CD4-positive, CD25-positive, alpha-beta regulatory T cell (primary cell): ENCODE results near the gene C1orf21. TPM values are rescaled to one million over a fixed set of nuclear protein-coding genes. Genes with fewer than 3 reads are reported as not detected.

Experiments used
- ATAC-seq, 2 donors: fragments of 150-1000 bp; cut with Tn5 transposase; one replicate each; pipeline ENCODE4 v1.10.0; 2021; ENCODE audit warnings: low read depth in 2 of 2, moderate number of reproducible peaks in 2 of 2, moderate library complexity in 1 of 2
- DNase-seq, 3 donors: peaks; one replicate each; pipeline versions ENCODE4 v3.0.0 to v3.0.0-alpha.2; 2012 to 2022; ENCODE audit warnings: mixed read lengths in 1 of 3
- H3K27ac ChIP-seq: one replicate; pipeline ENCODE4 v1.7.0; 2013; ENCODE audit warnings: mild to moderate bottlenecking, low read length; ENCODE audit not compliant: insufficient read depth, poor library complexity, severe bottlenecking
- H3K27me3 ChIP-seq: one replicate; pipeline ENCODE4 v1.7.0; 2013; ENCODE audit warnings: low read length; ENCODE audit not compliant: control insufficient read depth, insufficient read depth
- H3K36me3 ChIP-seq: one replicate; pipeline ENCODE4 v1.7.0; 2013; ENCODE audit warnings: mild to moderate bottlenecking, low read length, moderate library complexity; ENCODE audit not compliant: control insufficient read depth, insufficient read depth
- H3K4me1 ChIP-seq: 2 replicates; pipeline ENCODE4 v1.7.0; 2013; ENCODE audit warnings: mild to moderate bottlenecking, low read length; ENCODE audit not compliant: insufficient read depth, control insufficient read depth, poor library complexity, severe bottlenecking
- H3K4me3 ChIP-seq: one replicate; pipeline ENCODE4 v1.7.0; 2013; ENCODE audit warnings: low read depth, mild to moderate bottlenecking, low read length, moderate library complexity
- H3K9me3 ChIP-seq, 2 experiments: 1 replicate in 1 of 2; 2 replicates in 1 of 2; pipeline ENCODE4 v1.7.0; 2013; ENCODE audit warnings: low read length in 2 of 2, mild to moderate bottlenecking in 1 of 2, moderate library complexity in 1 of 2; ENCODE audit not compliant: control insufficient read depth in 2 of 2
- H3K27ac Mint-ChIP-seq, 3 donors: one replicate each; pipeline ENCODE4 v1.8.0; 2020 to 2022; ENCODE audit warnings: mild to moderate bottlenecking in 3 of 3, mixed read lengths in 3 of 3, moderate library complexity in 2 of 3
- H3K27me3 Mint-ChIP-seq: one replicate; pipeline ENCODE4 v1.8.0; 2022; ENCODE audit warnings: mild to moderate bottlenecking, mixed read lengths
- H3K36me3 Mint-ChIP-seq: one replicate; pipeline ENCODE4 v1.8.0; 2020; ENCODE audit warnings: mixed read lengths
- H3K4me1 Mint-ChIP-seq, 4 donors: one replicate each; pipeline ENCODE4 v1.8.0; 2020 to 2022; ENCODE audit warnings: mixed read lengths in 4 of 4, mild to moderate bottlenecking in 1 of 4
- H3K4me3 Mint-ChIP-seq, 4 donors: one replicate each; pipeline ENCODE4 v1.8.0; 2020 to 2022; ENCODE audit warnings: mild to moderate bottlenecking in 4 of 4, mixed read lengths in 4 of 4, moderate library complexity in 3 of 4
- H3K9me3 Mint-ChIP-seq, 7 donors: one replicate each; pipeline ENCODE4 v1.8.0; 2020 to 2022; ENCODE audit warnings: mixed read lengths in 7 of 7, mild to moderate bottlenecking in 3 of 7, moderate library complexity in 2 of 7
- polyA plus RNA-seq, 4 donors: library from polyadenylated mRNA; unstranded; fragments of 300-500 nt; fragmentation: Illumina TruSeq; gene quantifications; one replicate each; pipeline ENCODE4 v1.2.3, GENCODE V29; 2021
- total RNA-seq: library from RNA; stranded (reverse); gene quantifications from one replicate; pipeline ENCODE4 v1.2.3, GENCODE V29; 2022

The C1orf21 gene
- total and polyA plus RNA-seq, 5 donors from 2014 or later, result 0.05 to 0.59 TPM; not detected in 3

DNA sequence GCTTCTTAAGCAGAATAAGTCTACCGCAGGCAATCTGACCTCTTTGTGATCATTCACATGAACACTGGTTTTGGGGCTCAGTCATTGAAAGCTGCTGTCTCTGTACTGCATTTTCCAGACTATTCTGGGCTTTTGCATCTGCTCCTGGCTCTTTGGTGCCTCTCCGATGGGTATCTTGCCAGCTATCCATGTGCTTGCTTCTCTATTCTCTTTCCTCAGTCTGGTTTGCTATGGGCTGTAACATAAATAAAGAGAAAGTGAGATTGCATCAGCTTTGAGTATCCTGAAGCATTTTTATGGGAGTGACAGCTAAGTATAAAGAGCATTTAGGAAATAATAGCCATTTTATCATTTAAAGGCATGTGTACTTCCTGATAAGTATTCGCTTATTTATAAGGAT lies 70.7 kb downstream of the C1orf21 start:
- no peak for DNase-seq
- Histone ChIP-seq H3K4me3 (no peak overlapping the region), H3K4me1 (no peaks in the 10 kb centered on the region), H3K27ac (no peak overlapping the region), H3K27me3 (peaks cover 3% of the 10 kb centered on the region), H3K36me3 (no peaks in the 10 kb centered on the region), H3K9me3 (no peaks in the 10 kb centered on the region)
- Mint-ChIP-seq H3K27me3 (peaks cover 13% of the 10 kb centered on the region), H3K4me1 (no peaks in the 10 kb centered on the region), H3K9me3 (no peaks in the 10 kb centered on the region), H3K27ac (no peak overlapping the region), H3K4me3 (no peak overlapping the region), H3K36me3 (no peaks in the 10 kb centered on the region)
- ATAC-seq, result no peak

DNA sequence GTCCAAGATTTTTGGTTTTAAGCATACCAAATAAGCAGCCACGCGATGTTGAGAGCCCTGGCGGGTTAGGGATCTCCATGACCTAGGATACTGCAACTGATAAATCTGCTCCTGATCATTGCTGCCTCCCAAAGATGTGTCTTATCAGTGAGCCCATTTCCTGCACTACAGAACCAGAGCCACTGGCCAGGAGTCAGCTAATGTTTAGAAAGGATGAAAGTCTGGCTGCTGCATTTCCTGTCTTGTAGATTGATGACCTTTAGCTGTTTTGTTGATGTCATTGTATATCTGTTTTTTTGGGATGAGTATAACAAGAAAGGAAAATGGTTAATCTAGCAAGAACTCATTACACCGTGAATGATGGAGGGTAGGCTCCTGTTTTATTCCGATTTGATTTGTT lies 74.5 kb downstream of the C1orf21 start:
- Histone ChIP-seq H3K4me1 (no peaks in the 10 kb centered on the region), H3K9me3 (no peaks in the 10 kb centered on the region), H3K27me3 (peaks cover 3% of the 10 kb centered on the region), H3K27ac (no peak overlapping the region), H3K36me3 (no peaks in the 10 kb centered on the region), H3K4me3 (no peak overlapping the region)
- Mint-ChIP-seq H3K27me3 (peaks cover 15% of the 10 kb centered on the region), H3K9me3 (no peaks in the 10 kb centered on the region), H3K4me1 (no peaks in the 10 kb centered on the region), H3K4me3 (no peak overlapping the region), H3K27ac (no peak overlapping the region), H3K36me3 (no peaks in the 10 kb centered on the region)
- ATAC-seq, result no peak
- no peak for DNase-seq

DNA sequence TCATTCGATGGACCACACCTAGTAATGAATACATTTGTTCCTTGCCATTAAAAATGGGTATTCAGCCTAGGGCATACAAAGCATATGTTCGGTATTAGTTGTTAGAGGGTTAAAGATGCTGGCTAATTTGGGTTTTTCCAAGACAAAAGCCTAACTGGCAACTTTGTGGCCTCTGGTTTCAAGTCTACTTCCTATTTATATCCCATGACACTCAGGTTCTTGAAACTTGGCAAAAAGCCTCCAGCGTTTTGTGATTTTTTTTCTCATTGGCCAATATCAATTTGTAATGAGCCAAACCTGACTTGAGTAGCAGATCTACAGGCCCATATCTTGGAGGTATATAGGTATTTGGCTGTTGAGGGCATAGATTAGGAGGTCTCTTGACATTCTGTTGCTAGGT lies 75.3 kb downstream of the C1orf21 start:
- H3K27ac ChIP-seq, result no peak overlapping the region

DNA sequence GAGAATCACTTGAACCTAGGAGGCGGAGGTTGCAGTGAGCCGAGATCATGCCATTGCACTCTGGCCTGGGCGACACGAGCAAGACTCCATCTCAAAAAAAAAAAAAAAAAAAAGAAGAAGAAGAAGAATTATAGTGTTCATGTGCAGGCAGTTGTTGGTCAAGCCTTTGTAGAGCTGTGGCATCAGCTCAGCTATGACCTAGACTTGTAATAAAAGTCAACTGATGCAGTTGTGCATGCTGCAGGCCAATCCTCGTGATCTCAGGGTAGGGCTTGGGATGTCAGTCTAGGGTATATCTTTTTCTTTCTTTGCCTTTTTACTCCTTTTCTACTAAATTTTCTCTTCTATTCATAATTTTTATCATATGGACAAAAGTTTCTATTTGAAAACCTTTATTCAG lies 76.2 kb downstream of the C1orf21 start:
- H3K36me3 Mint-ChIP-seq, result no peaks in the 10 kb centered on the region
- peaks cover 19% of the 10 kb centered on the region for H3K27me3 Mint-ChIP-seq
- no peaks in the 10 kb centered on the region for H3K4me1 Mint-ChIP-seq
- H3K4me3 Mint-ChIP-seq, result no peak overlapping the region
- Histone ChIP-seq H3K4me1 (no peaks in the 10 kb centered on the region), H3K9me3 (no peaks in the 10 kb centered on the region), H3K4me3 (no peak overlapping the region), H3K27me3 (peaks cover 5% of the 10 kb centered on the region), H3K27ac (no peak overlapping the region), H3K36me3 (no peaks in the 10 kb centered on the region)
- ATAC-seq, result no peak
- no peak for DNase-seq
- H3K9me3 Mint-ChIP-seq, result no peaks in the 10 kb centered on the region
- H3K27ac Mint-ChIP-seq, result no peak overlapping the region

More for the DNA sequence above, 75.3 kb downstream of the C1orf21 start:
- no peaks in the 10 kb centered on the region for H3K9me3 ChIP-seq
- Mint-ChIP-seq H3K9me3 (no peaks in the 10 kb centered on the region), H3K4me3 (no peak overlapping the region), H3K27me3 (peaks cover 18% of the 10 kb centered on the region), H3K27ac (no peak overlapping the region), H3K36me3 (no peaks in the 10 kb centered on the region), H3K4me1 (no peaks in the 10 kb centered on the region)
- no peaks in the 10 kb centered on the region for H3K4me1 ChIP-seq
- DNase-seq (no peak), ATAC-seq (no peak)
- H3K4me3 ChIP-seq, result no peak overlapping the region
- no peaks in the 10 kb centered on the region for H3K36me3 ChIP-seq
- peaks cover 4% of the 10 kb centered on the region for H3K27me3 ChIP-seq

DNA sequence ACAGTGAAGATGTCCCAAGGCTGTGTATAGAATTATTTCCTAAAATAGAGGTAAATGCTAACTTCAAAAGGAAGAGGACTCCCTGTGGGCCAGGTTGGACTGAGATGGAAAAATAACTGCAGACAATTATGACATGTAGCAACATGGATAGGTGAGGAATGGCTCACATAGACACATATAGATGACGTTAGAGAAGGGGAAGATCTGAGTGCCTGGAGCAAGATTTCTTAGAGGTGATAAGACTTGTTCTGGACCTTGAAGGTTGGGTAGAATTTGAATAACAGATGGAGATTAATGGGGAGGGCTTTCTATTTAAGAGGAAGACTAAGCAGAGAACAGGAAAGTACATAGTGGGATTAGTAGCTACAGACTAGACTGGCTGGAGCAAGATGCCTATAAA lies 76.9 kb downstream of the C1orf21 start:
- no peaks in the 10 kb centered on the region for H3K9me3 Mint-ChIP-seq
- H3K27ac Mint-ChIP-seq, result no peak overlapping the region
- ATAC-seq (no peak), DNase-seq (no peak)
- H3K4me3 Mint-ChIP-seq, result no peak overlapping the region
- no peaks in the 10 kb centered on the region for H3K4me1 Mint-ChIP-seq
- H3K36me3 Mint-ChIP-seq, result no peaks in the 10 kb centered on the region
- H3K27me3 Mint-ChIP-seq, result peaks cover 15% of the 10 kb centered on the region
- Histone ChIP-seq H3K27me3 (peaks cover 5% of the 10 kb centered on the region), H3K36me3 (no peaks in the 10 kb centered on the region), H3K27ac (no peak overlapping the region), H3K9me3 (no peaks in the 10 kb centered on the region), H3K4me3 (no peak overlapping the region), H3K4me1 (no peaks in the 10 kb centered on the region)

DNA sequence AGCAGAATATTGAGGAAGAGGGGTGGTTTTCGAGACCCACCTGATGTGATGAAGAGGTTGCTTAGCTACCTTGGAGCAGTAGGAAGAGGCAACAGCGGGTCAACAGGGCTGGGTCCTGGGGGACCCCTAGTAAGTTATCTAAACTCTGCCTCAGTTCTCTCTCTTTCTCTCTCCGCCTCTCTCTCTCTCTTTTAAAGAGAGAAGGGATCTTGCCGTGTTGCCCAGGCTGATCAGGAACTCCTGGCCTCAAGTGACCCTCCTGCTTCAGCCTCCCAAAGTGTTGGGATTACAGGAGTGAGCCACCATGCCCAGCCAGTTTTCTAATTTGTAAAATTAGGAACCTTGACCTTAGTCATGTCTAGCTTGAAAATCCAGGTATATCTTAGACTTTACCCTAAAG lies 77.9 kb downstream of the C1orf21 start:
- Mint-ChIP-seq H3K27ac (no peak overlapping the region), H3K9me3 (no peaks in the 10 kb centered on the region), H3K27me3 (peaks cover 19% of the 10 kb centered on the region), H3K4me3 (no peak overlapping the region), H3K4me1 (no peaks in the 10 kb centered on the region), H3K36me3 (no peaks in the 10 kb centered on the region)
- Histone ChIP-seq H3K4me3 (no peak overlapping the region), H3K27me3 (peaks cover 5% of the 10 kb centered on the region), H3K4me1 (no peaks in the 10 kb centered on the region), H3K9me3 (no peaks in the 10 kb centered on the region), H3K27ac (no peak overlapping the region), H3K36me3 (no peaks in the 10 kb centered on the region)
- DNase-seq, result no peak
- no peak for ATAC-seq

DNA sequence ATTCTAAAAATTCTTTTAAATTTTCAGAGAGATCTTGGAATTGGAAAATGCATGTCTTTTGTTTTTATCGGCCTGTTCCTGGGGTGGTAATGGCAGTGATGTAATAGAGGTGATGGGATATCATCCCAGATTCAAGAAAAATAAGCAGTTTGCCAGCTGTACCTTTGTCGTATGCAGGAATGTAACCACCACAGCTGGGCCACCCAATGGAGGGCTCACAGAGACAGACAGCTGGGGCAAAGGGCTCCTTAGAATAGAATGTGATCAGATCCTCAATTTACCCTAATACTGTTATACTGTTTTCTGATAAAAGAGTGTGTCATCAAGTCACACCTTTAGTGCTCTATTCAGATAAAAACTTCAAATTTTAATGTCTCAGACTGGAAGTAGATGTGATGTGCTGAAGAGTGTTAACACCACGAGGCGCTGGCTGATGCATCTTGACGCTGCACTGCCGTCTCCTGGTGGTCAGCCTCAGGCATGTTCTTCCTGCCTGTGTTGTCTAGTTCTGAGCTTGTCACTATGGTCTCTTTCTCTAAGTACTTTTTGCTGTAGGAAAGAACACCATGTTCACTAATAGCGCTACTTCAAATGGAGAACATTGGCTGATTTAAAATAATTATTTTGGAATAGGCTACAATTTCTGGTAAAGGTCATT lies 78.8 kb downstream of the C1orf21 start:
- no peaks in the 10 kb centered on the region for H3K9me3 ChIP-seq
- no peak overlapping the region for H3K27ac Mint-ChIP-seq
- DNase-seq (no peak), ATAC-seq (no peak)
- H3K27me3 ChIP-seq, result peaks cover 5% of the 10 kb centered on the region
- H3K4me3 ChIP-seq, result no peak overlapping the region
- no peaks in the 10 kb centered on the region for H3K36me3 ChIP-seq
- no peak overlapping the region for H3K27ac ChIP-seq
- peaks cover 0 to 3% (median 0%) of the 10 kb centered on the region in 7 donors for H3K9me3 Mint-ChIP-seq
- no peaks in the 10 kb centered on the region for H3K36me3 Mint-ChIP-seq
- H3K4me3 Mint-ChIP-seq, result no peak overlapping the region
- H3K27me3 Mint-ChIP-seq, result peaks cover 19% of the 10 kb centered on the region
- H3K4me1 Mint-ChIP-seq, result no peaks in the 10 kb centered on the region
- H3K4me1 ChIP-seq, result no peaks in the 10 kb centered on the region

DNA sequence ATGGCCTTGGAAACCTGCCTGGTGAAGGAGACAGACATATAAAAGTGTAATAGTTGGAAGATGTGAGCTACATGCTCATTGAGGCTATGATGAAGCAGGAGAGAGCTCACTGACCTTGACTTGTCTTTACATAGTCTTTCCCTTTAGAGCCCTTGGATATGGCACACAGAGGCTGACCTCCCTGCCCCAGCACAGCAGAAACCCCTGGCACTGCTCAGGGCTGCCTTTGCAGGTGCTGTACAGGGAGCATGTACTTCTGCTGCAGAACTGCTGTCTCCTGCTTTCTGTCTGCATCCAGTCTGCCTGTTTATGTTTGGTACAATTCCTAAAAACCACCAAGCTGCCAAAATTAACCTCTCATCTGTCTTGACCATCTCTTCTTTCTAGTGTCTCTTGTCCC lies 80.5 kb downstream of the C1orf21 start:
- H3K4me1 Mint-ChIP-seq, result no peaks in the 10 kb centered on the region
- H3K4me3 ChIP-seq, result no peak overlapping the region
- no peak overlapping the region for H3K4me3 Mint-ChIP-seq
- H3K27ac ChIP-seq, result no peak overlapping the region
- no peaks in the 10 kb centered on the region for H3K36me3 ChIP-seq
- ATAC-seq (no peak), DNase-seq (no peak)
- no peaks in the 10 kb centered on the region for H3K9me3 ChIP-seq
- no peaks in the 10 kb centered on the region for H3K36me3 Mint-ChIP-seq
- H3K9me3 Mint-ChIP-seq, result peaks cover 0 to 3% (median 0%) of the 10 kb centered on the region in 7 donors
- no peak overlapping the region for H3K27ac Mint-ChIP-seq
- H3K4me1 ChIP-seq, result no peaks in the 10 kb centered on the region
- H3K27me3 Mint-ChIP-seq, result peaks cover 19% of the 10 kb centered on the region
- peaks cover 8% of the 10 kb centered on the region for H3K27me3 ChIP-seq
